GM18517 (cell line): ENCODE data around the gene RGS7.
"Not testable (repeated sequence)": the region's sequence is repeated elsewhere in the genome, so short reads cannot be mapped to it uniquely, and the experiment has no call there.

ENCODE experiments used
- ATAC-seq: cut with Tn5 transposase; IDR thresholded peaks from one replicate; pipeline ENCODE4 v1.9.1; 2021; ENCODE audit warnings: mild to moderate bottlenecking, moderate library complexity; ENCODE audit not compliant: unreplicated experiment

RGS7 gene

GRCh38 chr1:241215203-241215602 is 141.8 kb downstream of the RGS7 start:
- no peak for ATAC-seq

GRCh38 chr1:241213139-241213538 is 143.9 kb downstream of the RGS7 start:
- no peak for ATAC-seq

- ATAC-seq = no peak
These were observed 144.4 kb downstream of the RGS7 start for GRCh38 chr1:241212628-241213027.

GRCh38 chr1:241208910-241209379 is 148.1 kb downstream of the RGS7 start:
- no peak for ATAC-seq

DNA sequence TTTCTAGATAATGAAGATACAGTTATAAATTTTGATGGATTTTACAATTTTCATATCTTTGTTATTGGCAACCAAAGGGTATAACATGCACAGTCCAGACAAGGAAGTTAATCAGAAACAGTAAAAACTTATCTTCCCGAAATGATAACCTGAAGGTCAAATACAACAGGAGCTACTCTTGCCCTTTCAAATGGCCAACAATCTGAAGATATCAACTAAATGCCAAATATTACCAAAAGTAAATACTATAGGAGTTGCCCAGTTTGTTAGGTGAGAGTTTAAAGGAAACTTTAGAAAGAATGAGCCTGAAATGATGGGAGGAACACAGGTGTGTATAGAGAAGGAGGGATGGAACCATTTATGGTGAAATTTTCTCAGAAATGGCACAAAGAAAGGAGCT is 153.2 kb downstream of the RGS7 start:
- no peak for ATAC-seq

DNA sequence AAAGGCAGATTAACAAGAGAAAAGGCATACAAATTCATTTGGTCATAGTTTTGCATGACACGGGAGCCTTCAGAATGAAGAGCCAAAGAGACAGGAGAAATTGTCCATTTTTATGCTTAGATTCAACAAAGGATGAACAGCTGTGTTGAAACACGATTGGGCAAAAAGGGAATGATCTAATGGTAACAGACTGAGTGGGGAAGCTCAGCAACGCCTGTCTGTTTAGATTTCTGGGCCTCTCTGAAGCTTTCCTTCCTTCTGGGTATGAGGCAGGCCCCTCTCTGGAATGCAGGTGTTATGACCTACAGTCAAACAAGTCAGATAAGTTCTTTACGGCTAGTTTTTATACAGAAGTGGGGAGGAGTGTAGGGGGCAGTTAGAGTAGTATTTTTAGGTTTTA is 154.6 kb downstream of the RGS7 start:
- ATAC-seq = no peak

GRCh38 chr1:241186716-241187115 is 170.3 kb downstream of the RGS7 start:
- no peak for ATAC-seq

GRCh38 chr1:241181971-241182370 is 175.0 kb downstream of the RGS7 start:
- no peak for ATAC-seq

DNA sequence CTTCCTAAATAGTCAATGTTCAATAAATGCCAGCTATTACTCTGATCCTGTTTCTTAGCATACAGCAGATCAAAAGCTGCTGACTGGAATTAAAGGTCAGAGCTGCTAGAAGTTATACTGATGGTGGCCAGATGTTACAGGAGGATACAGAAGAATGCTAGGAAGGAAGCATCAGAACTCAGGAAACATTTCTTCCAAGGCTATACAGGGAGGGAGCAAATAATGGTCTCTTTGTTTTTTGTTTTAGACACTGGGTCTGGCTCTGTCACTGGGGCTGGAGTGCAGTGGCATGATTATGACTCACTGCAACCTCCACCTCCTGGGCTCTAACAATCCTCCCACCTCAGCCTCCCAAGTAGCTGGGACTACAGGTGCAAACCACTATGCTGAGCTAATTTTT is 175.5 kb downstream of the RGS7 start:
- no peak for ATAC-seq

GRCh38 chr1:241180569-241180968 is 176.4 kb downstream of the RGS7 start:
- ATAC-seq = no peak

- ATAC-seq = no peak
These were observed 179.3 kb downstream of the RGS7 start for GRCh38 chr1:241177660-241178059.

- no peak for ATAC-seq
These were observed 184.5 kb downstream of the RGS7 start for GRCh38 chr1:241172486-241172885.

DNA sequence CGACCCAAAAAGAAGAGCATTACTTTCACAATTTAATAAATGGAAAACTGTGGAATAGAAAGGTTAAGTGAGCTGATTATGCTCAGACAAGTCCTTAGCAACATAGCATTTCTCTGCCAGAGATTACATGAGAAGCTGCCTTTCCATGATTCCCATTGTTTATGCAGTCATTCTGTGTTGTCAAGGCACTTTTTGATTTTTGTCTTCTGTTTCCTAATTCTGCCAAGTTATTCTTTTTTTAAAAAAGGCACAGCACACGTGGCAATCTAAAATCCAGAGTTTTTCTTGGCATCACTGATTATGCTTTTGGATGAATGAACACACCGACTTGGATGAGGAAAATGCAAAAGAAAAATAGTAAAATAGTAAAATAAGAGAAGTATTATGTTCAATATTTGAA is 185.0 kb downstream of the RGS7 start:
- no peak for ATAC-seq

DNA sequence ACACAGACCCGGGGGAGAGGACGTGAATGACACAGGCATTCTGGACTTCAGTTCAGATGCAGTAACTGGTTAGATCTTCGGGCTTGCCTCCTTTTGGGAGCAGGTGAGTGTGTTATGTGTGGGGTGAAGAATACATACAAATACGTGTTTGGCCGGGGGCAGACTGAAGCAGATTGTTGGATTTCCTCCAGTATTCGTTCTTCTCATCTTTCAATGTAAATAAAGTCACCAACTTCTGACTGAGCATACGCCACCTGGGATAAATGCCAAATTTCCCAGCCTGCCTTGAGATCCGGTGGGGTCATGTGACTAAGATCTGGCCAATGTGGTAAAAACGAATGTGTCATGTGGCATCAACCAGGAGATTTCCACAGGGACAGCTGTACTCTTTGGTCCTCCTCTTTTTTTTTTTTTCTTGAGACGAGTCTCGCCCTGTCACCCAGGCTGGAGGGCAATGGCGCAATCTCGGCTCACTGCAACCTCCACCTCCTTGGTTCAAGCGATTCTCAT is 189.8 kb downstream of the RGS7 start:
- no peak for ATAC-seq

GRCh38 chr1:241166625-241167024 is 190.4 kb downstream of the RGS7 start:
- no peak for ATAC-seq

DNA sequence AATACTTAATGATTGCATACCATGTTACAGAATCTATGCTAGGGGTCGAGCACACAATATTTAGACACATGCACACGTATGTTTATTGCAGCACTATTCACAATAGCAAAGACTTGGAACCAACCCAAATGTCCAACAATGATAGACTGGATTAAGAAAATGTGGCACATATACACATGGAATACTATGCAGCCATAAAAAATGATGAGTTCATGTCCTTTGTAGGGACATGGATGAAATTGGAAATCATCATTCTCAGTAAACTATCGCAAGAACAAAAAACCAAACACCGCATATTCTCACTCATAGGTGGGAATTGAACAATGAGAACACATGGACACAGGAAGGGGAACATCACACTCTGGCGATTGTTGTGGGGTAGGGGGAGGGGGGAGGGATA is 191.7 kb downstream of the RGS7 start:
- ATAC-seq = not testable (repeated sequence)

GRCh38 chr1:241163363-241163762 is 193.6 kb downstream of the RGS7 start:
- no peak for ATAC-seq

GRCh38 chr1:241161188-241161689 is 195.8 kb downstream of the RGS7 start:
- ATAC-seq = no peak

DNA sequence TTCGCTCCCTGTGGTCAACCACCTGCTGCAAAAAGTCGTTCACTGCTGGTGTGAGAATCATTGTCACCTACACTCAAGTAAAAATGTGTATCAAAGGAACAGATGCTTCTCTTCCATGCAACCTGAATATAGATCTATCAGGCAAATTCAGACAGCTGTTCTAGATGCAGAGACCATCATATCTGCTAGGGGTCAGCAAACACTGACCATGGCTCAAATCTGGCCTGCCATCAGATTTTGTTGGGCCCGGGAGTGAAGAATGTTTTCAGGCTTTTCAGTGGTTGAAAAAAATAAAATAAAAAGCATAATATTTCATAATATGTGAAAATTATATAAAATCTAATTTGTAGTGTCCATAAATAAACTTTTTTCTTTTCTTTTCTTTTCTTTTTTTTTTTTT is 199.6 kb downstream of the RGS7 start:
- ATAC-seq = no peak

GRCh38 chr1:241156231-241156965 is 200.6 kb downstream of the RGS7 start:
- ATAC-seq = no peak

DNA sequence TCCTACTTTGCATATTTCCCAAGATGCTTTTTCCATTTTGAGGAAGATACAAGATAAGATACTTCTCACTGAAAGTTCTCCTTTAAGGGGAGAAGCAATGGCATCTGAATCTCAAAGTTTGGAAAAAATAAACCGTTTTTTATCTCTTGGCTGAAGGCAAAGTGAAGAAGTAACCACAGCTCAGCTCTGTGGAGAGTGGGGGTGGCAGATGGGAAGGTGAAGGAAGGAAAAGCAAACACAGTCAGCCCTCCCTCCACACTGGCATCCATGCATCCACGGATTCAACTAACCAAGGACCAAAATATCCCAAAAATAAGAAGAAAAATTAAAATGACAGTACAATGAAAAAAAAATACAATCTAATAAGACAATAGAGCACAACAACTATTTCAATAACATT is 211.1 kb downstream of the RGS7 start:
- no peak for ATAC-seq

- no peak for ATAC-seq
These were observed 213.1 kb downstream of the RGS7 start for GRCh38 chr1:241143765-241144442.
